DND-41 (cell line): ENCODE data around the gene SLC12A5.

ENCODE experiments used
- CTCF ChIP-seq: IDR thresholded peaks from 2 replicates; pipeline ENCODE4 v1.5.1; 2012; ENCODE audit warnings: borderline replicate concordance, low read length, moderate library complexity, mild to moderate bottlenecking; ENCODE audit not compliant: poor library complexity, severe bottlenecking; ENCODE audit errors: extremely low read depth
- EZH2 ChIP-seq: IDR thresholded peaks from 3 replicates; pipeline ENCODE4 v1.6.1; 2012; ENCODE audit warnings: borderline replicate concordance, low read depth, mild to moderate bottlenecking, moderate library complexity, low read length, inconsistent platforms; ENCODE audit not compliant: severe bottlenecking

GRCh38 chr20:46009816-46010215, 19.2 kb upstream of the SLC12A5 start:
- TF ChIP-seq EZH2 (no peak), CTCF (no peak)
